T-helper 1 cell (primary cell): ENCODE results near the gene MDP1.
"Not testable (repeated sequence)": the region's sequence is repeated elsewhere in the genome, so short reads cannot be mapped to it uniquely, and the experiment has no call there.

Experiments
- DNase-seq, 5 donors: peaks; one replicate each; pipeline ENCODE4 v3.0.0-alpha.2; 2012 to 2020

MDP1 gene

GRCh38 chr14:24250354-24250753 is 34.5 kb upstream of the MDP1 start:
- DNase-seq, result no peak

- no peak for DNase-seq
These were observed 33.6 kb upstream of the MDP1 start for GRCh38 chr14:24249230-24250021.

GRCh38 chr14:24247422-24247821 is 31.6 kb upstream of the MDP1 start:
- no peak for DNase-seq

GRCh38 chr14:24246765-24247212 is 30.9 kb upstream of the MDP1 start:
- DNase-seq, result peak in 1 of 5 donors; percentile 81

GRCh38 chr14:24245350-24245749 is 29.5 kb upstream of the MDP1 start:
- not testable (repeated sequence) for DNase-seq

GRCh38 chr14:24243336-24243836 is 27.5 kb upstream of the MDP1 start:
- DNase-seq, result peak in 1 of 5 donors; percentile 15

- peak; percentile 90 to 96 (median 93) for DNase-seq
These were observed 26.1 kb upstream of the MDP1 start for GRCh38 chr14:24241829-24242443.

GRCh38 chr14:24240110-24240918 is 24.4 kb upstream of the MDP1 start:
- no peak for DNase-seq

GRCh38 chr14:24238527-24239037 is 22.7 kb upstream of the MDP1 start:
- DNase-seq, result no peak

GRCh38 chr14:24238123-24238522 is 22.3 kb upstream of the MDP1 start:
- no peak for DNase-seq

GRCh38 chr14:24237463-24237955 is 21.6 kb upstream of the MDP1 start:
- DNase-seq, result no peak

- DNase-seq, result no peak
These were observed 21.0 kb upstream of the MDP1 start for GRCh38 chr14:24236689-24237462.

- no peak for DNase-seq
These were observed 20.2 kb upstream of the MDP1 start for GRCh38 chr14:24235804-24236688.

GRCh38 chr14:24234095-24235005 is 18.5 kb upstream of the MDP1 start:
- DNase-seq, result no peak

- no peak for DNase-seq
These were observed 17.6 kb upstream of the MDP1 start for GRCh38 chr14:24233538-24233866.

- DNase-seq, result no peak
These were observed 17.0 kb upstream of the MDP1 start, which contains the start of gene GMPR2 for GRCh38 chr14:24232645-24233537. Gene GMPR2 (plus strand): TSS chr14:24232929. CDS start chr14:24233254, 325 bp downstream.

GRCh38 chr14:24232121-24232644 is 16.3 kb upstream of the MDP1 start, which contains the start of gene NEDD8:
Gene NEDD8 (minus strand): TSS chr14:24232367. CDS start chr14:24232267, 100 bp downstream.
- DNase-seq, result peak; percentile 69 to 94 (median 84)
